ENCODE data around the gene HERPUD1.
A peak's percentile ranks its signal among the peaks of the same experiment; 100 is the strongest.
"Not testable (repeated sequence)": the region's sequence is repeated elsewhere in the genome, so short reads cannot be mapped to it uniquely, and the experiment has no call there.

Gene HERPUD1

DNA sequence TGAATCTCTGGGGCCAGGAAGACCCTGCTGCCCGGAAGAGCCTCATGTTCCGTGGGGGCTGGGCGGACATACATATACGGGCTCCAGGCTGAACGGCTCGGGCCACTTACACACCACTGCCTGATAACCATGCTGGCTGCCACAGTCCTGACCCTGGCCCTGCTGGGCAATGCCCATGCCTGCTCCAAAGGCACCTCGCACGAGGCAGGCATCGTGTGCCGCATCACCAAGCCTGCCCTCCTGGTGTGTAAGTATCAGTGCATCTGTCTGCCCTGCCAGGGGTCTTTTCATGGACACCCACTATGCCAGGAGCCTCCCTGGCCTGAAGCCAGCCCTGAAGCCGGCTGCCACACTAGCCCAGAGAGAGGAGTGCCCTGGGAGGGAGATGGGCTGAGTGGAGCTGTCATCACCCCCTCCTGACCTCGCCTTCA is 29.9 kb downstream of the HERPUD1 start, which contains the start of gene CETP:
Gene CETP (plus strand): TSS at position 100 of the 431 bp plus-strand sequence. CDS start 30 bp downstream, at position 130.
- DNase-seq: no peak

- peak; percentile 98 for DNase-seq
Measured at GRCh38 chr16:56964243-56965148, 32.6 kb downstream of the HERPUD1 start.

- no peak for DNase-seq
Measured at GRCh38 chr16:56965149-56966092, 33.5 kb downstream of the HERPUD1 start.

DNA sequence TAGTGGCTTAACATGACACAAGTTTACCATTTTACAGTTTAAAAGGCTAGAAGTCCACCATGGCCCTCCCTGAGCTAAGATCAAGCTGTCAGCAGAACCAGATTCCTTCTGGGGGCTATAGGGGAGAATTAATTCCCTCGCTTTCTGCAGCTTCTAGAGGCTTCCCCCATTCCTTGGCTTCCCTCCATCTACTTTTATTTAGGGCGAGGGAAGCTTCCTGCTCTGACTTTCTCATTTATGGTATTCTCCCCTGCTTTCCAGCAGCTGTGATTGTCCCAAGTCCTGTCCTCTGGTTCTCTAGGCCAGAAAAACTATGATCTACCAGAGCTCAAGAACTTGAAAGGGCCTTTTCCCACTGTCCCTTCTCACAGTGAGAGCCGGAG is 34.1 kb downstream of the HERPUD1 start:
- DNase-seq: no peak

DNA sequence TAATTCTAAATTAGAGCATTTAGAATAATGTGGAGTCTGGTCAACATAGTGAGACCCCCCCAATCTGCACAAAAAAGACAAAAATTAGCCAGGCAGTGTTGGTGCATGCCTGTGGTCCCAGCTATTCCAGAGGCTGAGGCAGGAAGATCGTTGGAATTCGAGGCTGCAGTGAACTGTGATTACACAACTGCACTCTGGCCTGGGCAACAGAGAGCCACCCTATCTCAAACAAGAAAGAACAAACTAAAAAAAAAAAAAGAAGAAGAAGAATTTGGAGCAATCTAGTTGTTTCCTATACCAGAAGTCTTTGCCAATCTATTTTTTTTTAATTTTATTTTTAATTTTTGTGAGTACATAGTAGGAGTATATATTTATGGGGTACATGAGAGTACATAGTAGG is 35.8 kb downstream of the HERPUD1 start:
- DNase-seq: no peak

- DNase-seq: no peak
Measured at GRCh38 chr16:56969769-56970168, 37.8 kb downstream of the HERPUD1 start.

- no peak for DNase-seq
Measured at GRCh38 chr16:56970934-56971767, 39.2 kb downstream of the HERPUD1 start.

GRCh38 chr16:56971768-56972043 is 39.8 kb downstream of the HERPUD1 start:
- DNase-seq: no peak

GRCh38 chr16:56972403-56973293 is 40.7 kb downstream of the HERPUD1 start:
- no peak for DNase-seq

- DNase-seq: no peak
Measured at GRCh38 chr16:56973294-56973689, 41.4 kb downstream of the HERPUD1 start.

DNA sequence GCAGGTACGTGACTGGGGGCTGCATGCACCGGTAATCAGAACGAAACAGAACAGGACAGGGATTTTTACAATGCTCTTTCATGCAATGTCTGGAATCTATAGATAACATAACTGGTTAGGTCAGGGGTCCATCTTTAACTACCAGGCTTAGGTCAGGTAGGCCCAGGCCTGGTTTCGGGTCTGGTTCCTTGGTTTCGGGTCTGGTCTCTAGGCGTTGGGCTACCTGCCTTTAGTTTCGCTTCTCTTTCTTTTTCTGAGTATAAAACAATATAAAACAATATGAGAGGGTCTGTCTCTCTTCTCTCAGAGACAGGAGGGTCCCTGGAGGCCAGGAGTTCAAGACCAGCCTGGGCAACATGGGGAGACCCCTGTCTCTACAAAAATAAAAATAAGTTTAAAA is 42.0 kb downstream of the HERPUD1 start:
- not testable (repeated sequence) for DNase-seq

GRCh38 chr16:56974549-56975300 is 42.8 kb downstream of the HERPUD1 start:
- no peak for DNase-seq

GRCh38 chr16:56975714-56976113 is 43.8 kb downstream of the HERPUD1 start:
- DNase-seq: no peak

DNA sequence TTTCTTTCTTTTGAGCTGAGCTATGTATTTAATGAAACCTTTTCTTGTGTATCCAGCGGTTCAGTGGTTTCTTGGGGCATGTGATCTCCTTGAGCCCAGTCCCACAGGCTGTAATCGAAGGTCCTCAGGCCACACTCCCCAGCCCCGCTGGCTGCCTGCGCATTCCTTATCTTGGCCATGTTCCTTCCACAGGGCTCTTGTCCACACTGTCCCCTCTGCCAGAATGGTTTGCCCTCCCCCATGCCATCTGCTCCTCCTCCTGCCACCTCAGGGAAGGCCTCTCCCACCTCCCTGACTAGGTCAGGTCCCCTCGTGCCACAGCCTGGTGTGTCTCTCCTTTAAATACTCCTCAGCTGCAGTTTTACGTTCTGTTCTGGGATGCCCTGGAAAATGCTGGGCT is 45.3 kb downstream of the HERPUD1 start:
- no peak for DNase-seq

- DNase-seq: no peak
Measured at GRCh38 chr16:56977823-56978430, 46.0 kb downstream of the HERPUD1 start.

GRCh38 chr16:56980201-56980535 is 48.2 kb downstream of the HERPUD1 start:
- no peak for DNase-seq

GRCh38 chr16:56980792-56981724 is 49.1 kb downstream of the HERPUD1 start:
- no peak for DNase-seq

DNA sequence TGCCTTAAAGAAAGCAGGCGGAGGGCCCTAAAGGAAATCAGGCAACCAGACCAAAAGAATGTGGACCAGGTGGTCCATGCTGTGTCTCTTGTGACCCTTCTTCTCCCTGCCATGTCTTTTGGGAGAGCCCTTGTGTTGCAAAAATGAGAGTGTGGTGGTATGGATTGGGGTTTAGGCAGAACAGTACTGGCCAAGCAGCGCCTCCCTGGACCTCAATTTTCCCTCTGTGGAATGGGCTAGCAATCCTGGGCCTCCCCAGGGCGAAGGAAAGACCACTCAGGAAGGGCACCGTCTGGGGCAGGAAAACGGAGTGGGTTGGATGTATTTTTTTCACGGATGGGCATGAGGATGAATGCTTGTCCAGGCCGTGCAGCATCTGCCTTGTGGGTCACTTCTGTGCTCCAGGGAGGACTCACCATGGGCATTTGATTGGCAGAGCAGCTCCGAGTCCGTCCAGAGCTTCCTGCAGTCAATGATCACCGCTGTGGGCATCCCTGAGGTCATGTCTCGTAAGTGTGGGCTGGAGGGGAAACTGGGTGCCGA is 49.9 kb downstream of the HERPUD1 start:
- no peak for DNase-seq

DNA sequence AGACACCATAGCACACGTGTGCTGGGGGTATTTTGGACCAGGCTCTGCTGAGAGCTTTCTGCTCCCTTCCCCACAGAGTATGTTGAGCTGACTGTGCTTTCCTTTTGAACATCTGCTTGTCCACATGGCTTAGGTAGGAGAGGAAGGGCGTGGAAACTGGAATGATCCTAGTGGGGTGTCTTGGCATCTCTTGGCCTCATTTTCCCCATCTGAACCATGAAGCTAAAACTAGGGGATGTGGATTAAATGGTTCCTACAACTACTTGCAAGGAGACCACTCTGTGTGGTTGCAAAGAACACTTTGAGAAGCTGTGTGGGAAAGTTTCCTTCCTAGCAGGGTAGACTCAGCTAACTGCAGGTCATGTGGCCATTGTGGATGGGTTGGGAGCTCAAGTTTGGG is 50.8 kb downstream of the HERPUD1 start:
- no peak for DNase-seq
